ENCODE results near the gene EIF4A3. TPM values are rescaled to one million over a fixed set of nuclear protein-coding genes. Genes with fewer than 3 reads are reported as not detected.

Gene EIF4A3
- total RNA-seq, 4 donors from 2014 or later = 27.4 to 32.8 (median 30.0) TPM

- TF ChIP-seq CTCF (IDR thresholded peaks at IDR 0.05 in 4 of 5, conservative IDR thresholded peaks at IDR 0.05 in 1 of 5) (no peak), POLR2A (IDR thresholded peaks at IDR 0.05) (no peak)
- no peak for ATAC-seq
- Histone ChIP-seq H3K27ac (no peak overlapping the region), H3K27me3 (no peaks in the 10 kb centered on the region), H3K4me3 (no peak overlapping the region), H3K36me3 (no peaks in the 10 kb centered on the region), H3K4me1 (peaks cover 0 to 3% of the 10 kb centered on the region in 2 donors), H3K9me3 (no peaks in the 10 kb centered on the region)
- in situ Hi-C loops (cut with MboI; ENCODE audit: low sequenced_read_pairs in 4 of 4) (no loop called here), intact Hi-C loops (cut with DNase I; ENCODE audit: low total_unique reads) (no loop called here)
- DNase-seq = no peak
These were observed 59.3 kb downstream of the EIF4A3 start for GRCh38 chr17:80087346-80088265.

GRCh38 chr17:80086616-80087015, 60.3 kb downstream of the EIF4A3 start:
- no peaks in the 10 kb centered on the region for H3K9me3 ChIP-seq
- no peaks in the 10 kb centered on the region for H3K36me3 ChIP-seq
- in situ Hi-C loops (cut with MboI; ENCODE audit: low sequenced_read_pairs in 4 of 4) = no loop called here
- H3K4me1 ChIP-seq = peaks cover 0 to 6% of the 10 kb centered on the region in 2 donors
- no peak for DNase-seq
- no peak overlapping the region for H3K4me3 ChIP-seq
- ATAC-seq = no peak
- no peak overlapping the region for H3K27ac ChIP-seq
- intact Hi-C loops (cut with DNase I; ENCODE audit: low total_unique reads) = no loop called here
- no peaks in the 10 kb centered on the region for H3K27me3 ChIP-seq
- TF ChIP-seq POLR2A (IDR thresholded peaks at IDR 0.05) (no peak), CTCF (IDR thresholded peaks at IDR 0.05 in 4 of 5, conservative IDR thresholded peaks at IDR 0.05 in 1 of 5) (no peak)

GRCh38 chr17:80086081-80086480, 60.8 kb downstream of the EIF4A3 start:
- Histone ChIP-seq H3K4me1 (peaks cover 0 to 6% of the 10 kb centered on the region in 2 donors), H3K9me3 (no peaks in the 10 kb centered on the region), H3K27ac (no peak overlapping the region), H3K4me3 (no peak overlapping the region), H3K36me3 (no peaks in the 10 kb centered on the region), H3K27me3 (no peaks in the 10 kb centered on the region)
- in situ Hi-C loops (cut with MboI; ENCODE audit: low sequenced_read_pairs in 4 of 4) (no loop called here), intact Hi-C loops (cut with DNase I; ENCODE audit: low total_unique reads) (no loop called here)
- ATAC-seq (no peak), DNase-seq (no peak)
- TF ChIP-seq CTCF (IDR thresholded peaks at IDR 0.05 in 4 of 5, conservative IDR thresholded peaks at IDR 0.05 in 1 of 5) = no peak
- TF ChIP-seq POLR2A (IDR thresholded peaks at IDR 0.05) = no peak

GRCh38 chr17:80084773-80085172, 62.2 kb downstream of the EIF4A3 start:
- no peak overlapping the region for H3K4me3 ChIP-seq
- no peaks in the 10 kb centered on the region for H3K27me3 ChIP-seq
- no peak for DNase-seq
- H3K27ac ChIP-seq = no peak overlapping the region
- H3K36me3 ChIP-seq = no peaks in the 10 kb centered on the region
- in situ Hi-C loops (cut with MboI; ENCODE audit: low sequenced_read_pairs in 4 of 4) = no loop called here
- no peaks in the 10 kb centered on the region for H3K9me3 ChIP-seq
- TF ChIP-seq CTCF (IDR thresholded peaks at IDR 0.05 in 4 of 5, conservative IDR thresholded peaks at IDR 0.05 in 1 of 5) (no peak), POLR2A (IDR thresholded peaks at IDR 0.05) (no peak)
- intact Hi-C loops (cut with DNase I; ENCODE audit: low total_unique reads) = no loop called here
- H3K4me1 ChIP-seq = peaks cover 0 to 6% of the 10 kb centered on the region in 2 donors
- no peak for ATAC-seq

MicroRNAs encoded within 50 kb of the gene (microRNA counts, 767-probe panel; counts per million panel counts)
- microRNA hsa-miR-1268b = 356 to 448 counts per million in 2 donors

Small RNAs within 50 kb of the gene (microRNA-seq; reads per million reads assigned to microRNA genes)
- gene MIR1268B (ENCODE audit: borderline replicate concordance in 2 of 2) = 0 reads per million in 2 donors

Other genes starting within 250 kb of the EIF4A3 start
- gene TBC1D16, start 111.3 kb downstream of the EIF4A3 start, total RNA-seq = 1 to 10 TPM; 5.8 to 8.1 (median 7.0) TPM
- gene CCDC40, start 110.5 kb downstream of the EIF4A3 start, total RNA-seq = 1 to 10 TPM in 2 of 4 donors, under 1 TPM in 2; 0.18 to 2.1 (median 1.1) TPM
- gene GAA, start 45.5 kb downstream of the EIF4A3 start, total RNA-seq = 10 to 100 TPM; 39.2 to 72.3 (median 70.1) TPM
- not detected for gene CARD14, start 22.9 kb upstream of the EIF4A3 start, total RNA-seq
- 10 to 100 TPM in 1 of 4 donors, 1 to 10 TPM in 3; 3.2 to 11.7 (median 6.1) TPM for gene SGSH, start 73.2 kb upstream of the EIF4A3 start, total RNA-seq
- gene SLC26A11, start 73.3 kb upstream of the EIF4A3 start, total RNA-seq = 1 to 10 TPM; 2.6 to 3.3 (median 3.1) TPM
- gene RNF213, start 113.7 kb upstream of the EIF4A3 start, total RNA-seq = 10 to 100 TPM; 24.1 to 51.8 (median 28.6) TPM